NCI-H748 treated with DMSO at 0.1 percent for 48 hours (cell line): ENCODE results near the gene GRB14.
"Not testable (repeated sequence)": the region's sequence is repeated elsewhere in the genome, so short reads cannot be mapped to it uniquely, and the experiment has no call there.

Experiments used
- DNase-seq: peaks from one replicate; lab custom pipeline; 2025; lab: John Stamatoyannopoulos, UW

Gene GRB14

GRCh38 chr2:164558450-164558849, 62.8 kb downstream of the GRB14 start:
- no peak for DNase-seq

GRCh38 chr2:164554487-164554886, 66.8 kb downstream of the GRB14 start:
- DNase-seq, result no peak

- DNase-seq, result no peak
These were observed 69.8 kb downstream of the GRB14 start for GRCh38 chr2:164551519-164551918.

GRCh38 chr2:164549705-164550104, 71.6 kb downstream of the GRB14 start:
- not testable (repeated sequence) for DNase-seq

GRCh38 chr2:164545484-164545883, 75.8 kb downstream of the GRB14 start:
- DNase-seq, result no peak

GRCh38 chr2:164542581-164543021, 78.7 kb downstream of the GRB14 start:
- DNase-seq, result peak; percentile 50

- DNase-seq, result peak; percentile 32
These were observed 82.9 kb downstream of the GRB14 start for GRCh38 chr2:164538240-164538866.

GRCh38 chr2:164535280-164536025, 85.8 kb downstream of the GRB14 start:
- no peak for DNase-seq

GRCh38 chr2:164530464-164530863, 90.8 kb downstream of the GRB14 start:
- DNase-seq, result no peak

GRCh38 chr2:164523726-164524125, 97.6 kb downstream of the GRB14 start:
- DNase-seq, result no peak

- no peak for DNase-seq
These were observed 98.3 kb downstream of the GRB14 start for GRCh38 chr2:164523009-164523408.

- no peak for DNase-seq
These were observed 98.7 kb downstream of the GRB14 start for GRCh38 chr2:164522561-164522981.

GRCh38 chr2:164515734-164516133, 105.5 kb downstream of the GRB14 start:
- no peak for DNase-seq

GRCh38 chr2:164515030-164515429, 106.3 kb downstream of the GRB14 start:
- no peak for DNase-seq

GRCh38 chr2:164514491-164514890, 106.8 kb downstream of the GRB14 start:
- no peak for DNase-seq

GRCh38 chr2:164512871-164513270, 108.4 kb downstream of the GRB14 start:
- DNase-seq, result no peak

GRCh38 chr2:164511738-164512137, 109.5 kb downstream of the GRB14 start:
- DNase-seq, result no peak

- DNase-seq, result no peak
These were observed 110.4 kb downstream of the GRB14 start for GRCh38 chr2:164510895-164511294.

GRCh38 chr2:164509137-164509877, 112.0 kb downstream of the GRB14 start:
- DNase-seq, result no peak

- no peak for DNase-seq
These were observed 117.0 kb downstream of the GRB14 start for GRCh38 chr2:164504253-164504652.

- peak; percentile 42 for DNase-seq
These were observed 122.4 kb downstream of the GRB14 start for GRCh38 chr2:164498836-164499235.

- DNase-seq, result no peak
These were observed 124.4 kb downstream of the GRB14 start for GRCh38 chr2:164496881-164497280.

GRCh38 chr2:164496421-164496820, 124.9 kb downstream of the GRB14 start:
- DNase-seq, result no peak
